Right renal cortex interstitium (tissue), 3 donors: Measurements from ENCODE around the gene BCL2L2. TPM values are rescaled to one million over a fixed set of nuclear protein-coding genes. Genes with fewer than 3 reads are reported as not detected.
"Not testable (repeated sequence)": the region's sequence is repeated elsewhere in the genome, so short reads cannot be mapped to it uniquely, and the experiment has no call there.

ENCODE experiments used
- DNase-seq, 3 donors: peaks; one replicate each; pipeline ENCODE4 v3.0.0-alpha.2; 2013; ENCODE audit warnings: low read depth in 3 of 3, low spot score in 2 of 3
- polyA plus RNA-seq, 3 donors: library from polyadenylated mRNA; unstranded; fragments of 120-200 nt; gene quantifications; one replicate each; pipeline ENCODE4 v1.2.1, GENCODE V29; 2013; ENCODE audit not compliant: insufficient read length in 3 of 3

The BCL2L2 gene
- 10 to 100 TPM; 38.8 to 41.7 (median 39.1) TPM for polyA plus RNA-seq

DNA sequence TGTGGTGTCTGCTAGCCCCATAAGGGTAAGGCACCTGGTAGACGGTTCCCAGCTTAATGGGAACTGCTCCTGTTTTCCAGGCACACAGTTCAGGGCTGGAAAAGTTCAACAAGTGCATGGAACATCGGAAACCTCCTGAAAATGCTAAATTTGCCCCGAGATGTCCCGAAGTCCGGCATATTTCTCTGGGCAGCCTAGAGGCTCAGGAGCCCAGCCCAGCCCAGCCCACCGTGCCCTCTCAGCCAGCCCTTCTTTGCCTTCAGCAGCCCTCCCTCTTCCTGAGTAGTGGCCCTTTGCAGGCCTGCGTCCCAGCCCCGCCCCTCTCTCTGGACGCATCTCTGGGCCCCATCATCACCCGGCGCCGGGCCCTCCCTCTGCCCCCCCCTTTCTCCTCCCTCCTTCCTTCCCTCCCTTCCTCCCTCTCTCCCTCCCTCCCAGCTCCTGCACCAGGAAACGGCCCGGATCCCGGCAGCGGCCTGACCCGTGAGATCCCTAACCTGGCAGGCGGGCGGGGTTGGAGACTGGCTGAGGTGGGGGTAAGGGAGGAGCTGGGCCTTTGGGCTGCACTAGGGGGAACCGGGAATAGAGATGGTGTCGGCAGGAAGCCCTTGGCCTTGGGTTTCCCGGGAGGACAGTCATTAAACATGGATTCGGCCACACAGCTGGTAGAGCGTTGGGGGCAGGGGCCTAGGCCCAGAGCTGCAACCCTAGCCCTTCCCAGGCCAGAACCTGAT is at the start of gene BCL2L2:
TSS of gene BCL2L2 (plus strand) at position 422 of the 734 bp plus-strand sequence. CDS start 935 bp downstream, outside the sequence.
- DNase-seq: peak in 2 of 3 donors; percentile 83 to 88

- DNase-seq: no peak
Observed at GRCh38 chr14:23258256-23258655, 48.4 kb upstream of the BCL2L2 start.

DNA sequence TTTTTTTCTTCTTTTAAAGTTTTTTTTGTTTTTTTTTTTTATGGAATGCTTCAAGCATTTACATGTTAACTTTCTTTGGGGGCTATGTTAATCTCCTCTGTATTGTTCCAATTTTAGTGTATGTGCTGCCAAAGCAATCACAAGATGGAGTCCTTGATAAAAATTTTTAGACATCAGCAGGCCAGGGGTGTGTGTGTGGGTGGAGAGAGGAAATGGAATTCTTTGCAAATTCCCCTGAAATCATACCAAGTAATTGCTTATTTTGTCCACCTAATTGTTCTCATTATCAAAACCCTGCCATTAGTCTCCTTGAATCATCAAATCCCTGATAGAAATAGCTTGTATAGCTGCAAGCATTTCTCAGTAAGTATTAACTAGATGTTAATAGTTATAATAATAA is 47.2 kb upstream of the BCL2L2 start:
- DNase-seq: no peak

DNA sequence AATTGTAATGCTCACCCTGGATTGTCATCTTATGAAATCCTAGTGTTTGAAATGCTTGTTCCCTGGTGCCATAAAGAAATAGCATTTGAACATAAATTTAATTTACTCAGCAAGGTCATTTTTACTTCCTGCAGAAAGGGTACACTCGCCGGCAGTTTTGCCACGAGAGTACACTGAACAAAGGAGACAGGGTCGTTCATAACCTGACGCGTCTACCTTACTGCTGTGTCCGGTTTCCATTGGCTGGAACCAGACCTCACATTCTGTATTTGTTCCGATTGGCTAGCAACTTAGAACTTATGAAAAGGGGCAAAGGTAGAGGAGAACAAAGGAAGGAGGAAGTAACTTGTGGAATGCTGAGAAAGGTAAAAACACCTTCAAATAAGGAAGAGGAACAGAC is 45.8 kb upstream of the BCL2L2 start:
- DNase-seq: not testable (repeated sequence)

- no peak for DNase-seq
Observed at GRCh38 chr14:23269193-23269592, 37.4 kb upstream of the BCL2L2 start.

GRCh38 chr14:23275412-23275811 is 31.2 kb upstream of the BCL2L2 start:
- DNase-seq: no peak

DNA sequence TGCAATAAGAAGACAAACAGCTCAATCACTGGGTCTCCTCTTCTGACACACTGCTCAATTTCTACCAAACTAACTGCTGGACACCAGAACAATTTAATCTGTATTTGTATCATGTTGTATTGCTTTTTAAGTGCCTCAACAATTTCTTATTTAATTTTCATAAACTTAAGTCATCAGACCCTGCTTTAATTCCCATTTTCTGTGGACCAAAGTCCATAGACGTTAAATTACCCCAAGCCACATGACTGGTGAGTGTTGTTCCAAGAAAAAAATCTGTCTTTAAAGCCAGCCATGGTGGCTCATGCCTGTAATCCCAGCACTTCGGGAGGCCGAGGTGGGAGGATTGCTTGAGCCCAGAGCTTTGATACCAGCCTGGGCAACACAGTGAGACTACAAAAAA is 29.4 kb upstream of the BCL2L2 start:
- DNase-seq: no peak

- not testable (repeated sequence) for DNase-seq
Observed at GRCh38 chr14:23277928-23278327, 28.7 kb upstream of the BCL2L2 start.

- no peak for DNase-seq
Observed at GRCh38 chr14:23281247-23281646, 25.4 kb upstream of the BCL2L2 start.

DNA sequence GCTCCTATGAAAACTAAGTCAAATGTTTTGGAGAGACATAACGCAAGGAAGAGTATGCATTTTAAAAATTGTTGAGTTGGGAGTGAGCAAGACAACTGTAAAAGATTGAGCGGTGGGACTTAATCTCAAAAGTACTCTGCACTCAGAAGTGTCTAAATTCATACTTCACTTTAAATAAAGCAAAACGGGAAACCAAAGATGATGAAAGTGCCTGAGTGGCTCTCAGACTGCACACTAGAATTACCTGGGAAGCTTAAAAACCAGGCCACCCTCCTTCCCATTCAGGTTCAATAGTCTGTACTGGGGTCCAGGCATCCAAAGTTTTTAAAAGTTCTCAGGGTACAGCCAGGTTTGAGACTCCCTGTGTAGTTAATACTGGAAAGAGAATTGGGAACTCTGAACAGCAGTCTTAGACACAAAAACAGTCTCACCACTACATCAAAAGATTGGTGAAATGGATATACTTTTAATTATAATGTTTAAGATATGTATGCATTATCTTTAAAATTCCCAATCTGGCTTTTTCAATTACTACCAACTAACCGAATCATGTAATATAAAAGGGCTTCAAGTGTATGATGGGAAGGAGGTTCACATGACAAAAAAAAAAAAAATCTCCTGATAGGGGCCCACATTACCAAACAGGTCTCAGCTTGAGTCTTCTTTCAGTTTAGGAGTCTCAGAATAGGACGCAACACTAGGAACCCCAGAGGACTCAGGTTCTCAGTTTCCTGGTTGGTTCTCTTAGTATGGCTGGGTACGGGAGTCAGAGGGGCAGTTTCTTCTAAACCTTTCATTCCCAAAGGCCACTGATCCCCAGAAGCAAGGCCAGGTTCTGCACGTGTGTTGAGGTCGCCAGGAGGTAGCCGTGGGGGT is 21.7 kb upstream of the BCL2L2 start:
- no peak for DNase-seq

DNA sequence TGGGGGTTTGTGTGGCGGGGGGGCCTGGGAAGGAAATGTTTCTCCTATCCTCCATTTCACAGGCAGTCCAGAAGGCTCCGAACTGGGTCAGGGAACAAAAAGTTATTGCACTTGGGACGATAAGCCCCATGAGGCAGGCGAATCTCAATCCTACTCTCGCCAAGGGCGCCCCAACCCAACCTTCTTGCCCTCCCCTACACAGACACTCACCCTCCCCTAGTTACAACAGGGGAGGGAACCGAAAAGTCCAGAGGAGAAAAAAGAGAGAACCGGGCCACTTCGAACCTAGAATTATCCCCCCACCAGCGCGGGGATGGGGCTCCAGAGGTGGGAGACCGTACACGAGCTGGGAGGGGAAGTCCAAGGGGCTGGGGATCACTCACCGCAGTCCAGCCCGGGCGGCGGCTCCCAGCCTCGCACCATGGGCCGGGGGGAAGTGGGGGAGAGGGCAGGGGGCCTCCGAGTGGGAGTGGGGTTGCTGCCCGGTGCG is 21.1 kb upstream of the BCL2L2 start:
- no peak for DNase-seq

DNA sequence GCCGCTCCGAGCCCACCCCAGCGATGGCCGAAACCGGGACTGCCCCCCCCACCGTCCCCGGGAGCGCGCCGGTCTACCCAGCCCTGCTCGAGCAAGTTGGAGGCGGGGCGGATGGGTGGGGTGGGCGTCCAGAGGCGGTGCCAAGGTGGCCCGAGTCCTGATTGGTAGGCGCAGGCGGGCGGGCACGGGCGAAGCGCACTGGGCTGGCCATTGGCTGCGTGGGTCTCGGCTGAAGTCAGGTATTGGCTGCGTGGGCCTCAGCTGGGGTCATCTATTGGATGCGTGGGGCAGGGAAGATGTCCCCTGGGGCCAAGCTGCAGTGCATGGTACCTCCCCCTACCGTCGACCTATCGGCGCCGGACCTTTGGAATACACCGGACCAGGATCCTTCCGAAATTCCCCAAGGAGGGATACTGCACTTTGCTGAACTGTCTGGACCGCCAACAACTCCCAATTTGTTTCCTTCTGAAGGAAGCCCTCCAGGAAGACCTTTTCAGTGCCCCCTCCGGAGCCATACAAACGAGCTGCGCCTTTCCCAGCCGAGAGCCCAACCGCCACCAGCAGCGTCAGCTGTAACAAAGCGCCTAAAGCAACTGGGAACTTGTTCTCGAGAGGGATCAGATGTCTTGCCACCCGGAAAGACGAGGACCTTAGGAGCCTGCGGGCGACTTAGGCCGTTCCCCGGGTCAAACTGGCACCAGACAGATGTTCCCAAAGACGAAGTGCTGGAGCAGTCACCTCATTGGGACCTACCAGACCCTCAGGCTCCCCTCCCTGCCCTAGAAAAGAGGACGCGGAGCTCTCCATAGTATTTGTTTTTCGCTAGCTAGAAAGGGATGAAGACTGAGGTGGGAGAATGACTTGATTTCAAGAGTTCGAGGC is 20.4 kb upstream of the BCL2L2 start, which contains the start of gene HOMEZ:
TSS of gene HOMEZ (minus strand) at position 113 of the 882 bp plus-strand sequence. CDS start 180 bp downstream, outside the sequence.
- peak; percentile 91 to 92 (median 92) for DNase-seq

GRCh38 chr14:23286902-23287479 is 19.6 kb upstream of the BCL2L2 start:
- no peak for DNase-seq

DNA sequence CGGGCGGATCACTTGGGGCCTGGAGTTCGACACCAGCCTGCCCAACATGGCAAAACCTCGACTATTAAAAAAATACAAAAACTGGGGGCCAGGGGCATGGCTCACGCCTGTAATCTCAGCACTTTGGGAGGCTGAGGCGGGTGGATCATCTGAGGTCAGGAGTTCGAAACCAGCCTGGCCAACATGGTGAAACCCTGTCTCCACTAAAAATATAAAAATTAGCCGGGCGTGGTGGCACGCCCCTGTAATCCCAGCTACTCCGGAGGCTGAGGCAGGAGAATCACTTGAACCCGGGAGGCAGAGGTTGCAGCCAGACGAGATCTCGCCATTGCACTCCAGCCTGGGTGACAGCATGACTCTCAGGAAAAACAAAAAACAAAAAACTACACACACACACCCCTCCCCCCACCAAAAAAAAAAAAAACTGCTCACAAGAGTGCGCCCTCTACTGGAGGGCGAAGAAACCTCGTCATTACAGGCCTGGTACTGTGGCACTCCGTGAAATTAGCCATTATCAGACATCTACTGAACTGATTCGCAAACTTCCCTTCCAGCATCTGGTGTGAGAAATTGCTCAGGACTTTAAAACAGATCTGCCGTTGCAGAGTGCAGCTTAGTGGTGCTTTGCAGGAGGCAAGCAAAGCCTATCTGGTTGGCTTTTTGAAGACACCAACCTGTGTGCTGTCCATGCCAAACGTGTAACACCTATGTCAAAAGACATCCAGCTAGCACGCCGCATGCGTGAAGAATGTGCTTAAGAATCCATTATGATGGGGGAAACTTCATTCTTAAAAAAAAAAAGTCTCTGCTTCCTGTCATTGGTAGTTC is 11.7 kb upstream of the BCL2L2 start:
- no peak for DNase-seq

DNA sequence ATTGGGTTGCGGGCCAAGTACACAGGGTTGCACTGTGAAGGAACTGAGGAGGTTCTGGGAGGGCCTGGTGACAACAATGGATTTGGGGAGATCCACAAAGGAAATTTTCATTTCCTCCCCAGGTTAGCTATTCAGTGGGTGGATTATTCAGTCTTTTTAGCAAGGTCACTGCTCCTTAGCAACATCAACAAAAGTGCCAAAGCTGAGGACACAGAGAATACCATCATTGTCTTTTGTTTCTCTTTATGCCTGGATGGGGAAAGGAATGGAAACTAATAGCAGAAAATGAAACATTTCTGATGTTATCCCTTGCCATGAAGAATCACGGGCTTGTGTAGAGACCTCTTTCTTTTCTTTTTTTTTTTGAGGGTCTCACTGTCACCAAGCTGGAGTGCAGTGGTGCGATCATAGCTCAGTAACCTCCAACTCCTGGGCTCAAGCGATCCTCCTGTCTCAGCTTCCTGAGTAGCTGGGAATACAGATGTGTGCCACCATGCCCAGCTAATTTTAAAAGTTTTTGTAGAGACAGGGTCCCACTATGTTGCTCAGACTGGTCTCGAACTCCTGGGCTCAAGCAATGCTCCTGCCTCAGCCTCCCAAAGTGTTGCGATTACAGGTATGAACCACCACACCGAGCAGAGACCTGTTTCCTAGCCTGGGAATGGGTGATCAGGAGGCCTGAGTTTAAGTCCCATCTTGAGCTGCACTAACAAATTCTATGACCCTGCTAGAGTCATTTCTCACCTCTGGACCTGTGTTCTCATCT is 10.4 kb upstream of the BCL2L2 start:
- DNase-seq: no peak

- no peak for DNase-seq
Observed at GRCh38 chr14:23297096-23297495, 9.5 kb upstream of the BCL2L2 start.

- no peak for DNase-seq
Observed at GRCh38 chr14:23297611-23298277, 8.9 kb upstream of the BCL2L2 start.
